ENCODE measurements around the gene H3-3A.

Gene H3-3A

GRCh38 chr1:226054519-226055327 is 7.8 kb upstream of the H3-3A start:
- no peak for DNase-seq (ENCODE audit: low read depth in 2 of 2)

- DNase-seq (ENCODE audit: low read depth in 2 of 2) = no peak
Measured at GRCh38 chr1:226059709-226060108, 2.8 kb upstream of the H3-3A start.

- DNase-seq (ENCODE audit: low read depth in 2 of 2) = no peak
Measured at GRCh38 chr1:226060427-226060826, 2.1 kb upstream of the H3-3A start.

DNA sequence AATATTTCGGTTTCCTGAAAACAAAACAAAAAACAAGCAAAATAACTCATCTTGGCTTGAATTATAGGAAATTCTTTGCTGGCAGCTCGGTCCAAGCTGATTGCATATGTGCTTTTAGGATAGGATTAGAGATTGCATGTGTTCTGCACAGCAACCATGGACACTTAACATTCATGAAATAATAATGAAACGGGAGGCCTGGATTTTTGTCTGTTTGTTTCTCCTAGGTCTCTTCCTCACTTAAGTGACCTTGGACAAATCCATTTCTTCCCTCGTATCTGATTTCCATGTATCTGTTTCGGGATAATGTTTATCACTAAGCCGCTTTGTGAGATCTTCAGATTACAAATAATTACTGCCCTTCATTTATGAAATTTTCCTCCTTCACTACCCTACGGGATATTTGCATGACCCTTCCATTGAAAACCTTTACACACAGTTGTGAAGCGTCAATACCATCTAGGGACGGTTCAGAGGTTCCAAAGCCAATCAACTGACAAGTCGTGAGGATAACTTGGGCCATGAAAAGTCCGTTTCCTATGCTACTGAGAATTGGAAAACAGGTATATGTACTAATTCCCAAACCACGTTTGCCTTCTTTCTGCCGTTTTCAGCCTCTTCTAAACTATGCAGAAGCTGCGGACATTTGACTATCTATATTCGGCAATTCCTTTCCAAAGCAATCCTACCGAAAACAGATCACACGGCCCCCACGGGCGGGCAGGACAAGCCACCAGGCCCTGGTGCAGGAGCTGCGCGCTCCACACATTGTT is 1.3 kb upstream of the H3-3A start:
- DNase-seq (ENCODE audit: low read depth in 2 of 2) = no peak

DNA sequence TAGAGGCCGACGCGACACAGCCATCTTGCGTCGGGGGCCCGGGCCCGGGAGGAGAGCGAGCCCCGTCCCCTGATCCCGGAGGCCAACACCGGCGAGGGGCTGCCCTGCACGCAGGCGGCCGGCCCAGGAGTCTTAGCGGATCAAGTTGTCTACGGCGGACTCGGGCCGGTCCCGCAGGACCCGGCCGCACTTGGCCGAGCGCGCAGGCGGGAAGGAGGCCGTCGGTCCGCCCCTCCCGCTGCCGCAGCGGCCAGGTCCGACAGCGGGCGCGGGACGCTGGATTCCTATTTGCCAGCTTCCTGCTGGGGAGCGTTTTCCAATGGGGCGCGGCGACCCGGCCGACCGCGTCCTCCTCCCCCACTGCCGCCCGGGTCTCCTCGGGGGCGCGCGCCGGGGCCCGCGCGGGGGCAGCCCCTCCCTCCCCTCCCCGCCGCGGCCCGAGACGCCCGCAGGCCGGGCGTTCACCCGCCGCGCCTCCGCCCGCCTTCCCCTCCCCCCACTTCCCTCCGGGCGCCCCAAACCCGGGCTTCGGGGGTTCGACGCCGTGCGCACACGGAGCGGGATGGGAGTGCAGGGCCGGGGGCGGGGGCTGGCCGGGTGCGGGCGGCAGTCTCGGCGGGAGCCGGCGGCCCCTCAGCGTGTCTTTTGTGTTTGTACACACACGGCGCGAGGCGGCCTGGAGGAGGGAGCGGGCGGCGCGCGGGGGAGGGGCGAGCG is 517 bp upstream of the H3-3A start:
- DNase-seq (ENCODE audit: low read depth in 2 of 2) = peak; percentile 6 to 25

DNA sequence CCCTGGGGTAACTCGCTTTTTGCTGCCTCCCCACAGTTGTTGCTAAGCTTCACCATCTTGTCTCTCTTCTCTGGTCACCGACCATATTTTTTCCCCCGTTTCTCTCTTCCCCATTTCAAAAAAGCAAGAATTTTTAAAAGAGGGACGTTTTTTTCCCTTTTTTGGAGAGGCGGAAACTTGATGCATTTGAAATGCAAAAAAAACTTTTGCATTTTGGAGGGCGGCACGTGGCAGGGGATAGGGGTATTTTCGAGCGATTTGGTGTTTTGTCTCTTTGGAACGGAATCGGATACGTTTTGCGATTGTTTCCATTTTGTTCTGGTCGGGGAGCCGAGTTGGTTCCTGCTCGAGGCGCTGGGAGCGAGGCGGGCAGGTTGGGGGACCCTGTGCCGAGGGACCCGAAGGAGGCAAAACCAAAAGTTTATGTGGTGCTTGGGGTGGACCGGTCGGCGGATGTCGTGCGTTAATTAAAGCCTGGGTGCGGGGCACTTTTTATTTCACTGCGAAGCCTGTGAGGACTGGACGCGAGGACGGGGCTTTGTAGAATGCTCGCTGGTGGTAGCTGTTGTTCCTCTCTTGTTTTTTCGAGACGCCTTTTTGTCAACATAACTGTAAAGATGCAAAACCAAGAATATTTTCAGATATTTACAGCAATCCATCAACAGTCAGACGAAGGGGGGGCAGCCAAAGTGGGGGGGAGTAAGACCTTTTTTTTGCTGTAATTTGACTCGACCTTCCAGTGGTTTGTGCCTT is 884 bp downstream of the H3-3A start:
- DNase-seq (ENCODE audit: low read depth in 2 of 2) = peak; percentile 10 to 15

- no peak for DNase-seq (ENCODE audit: low read depth in 2 of 2)
Measured at GRCh38 chr1:226063977-226064815, 1.7 kb downstream of the H3-3A start.

DNA sequence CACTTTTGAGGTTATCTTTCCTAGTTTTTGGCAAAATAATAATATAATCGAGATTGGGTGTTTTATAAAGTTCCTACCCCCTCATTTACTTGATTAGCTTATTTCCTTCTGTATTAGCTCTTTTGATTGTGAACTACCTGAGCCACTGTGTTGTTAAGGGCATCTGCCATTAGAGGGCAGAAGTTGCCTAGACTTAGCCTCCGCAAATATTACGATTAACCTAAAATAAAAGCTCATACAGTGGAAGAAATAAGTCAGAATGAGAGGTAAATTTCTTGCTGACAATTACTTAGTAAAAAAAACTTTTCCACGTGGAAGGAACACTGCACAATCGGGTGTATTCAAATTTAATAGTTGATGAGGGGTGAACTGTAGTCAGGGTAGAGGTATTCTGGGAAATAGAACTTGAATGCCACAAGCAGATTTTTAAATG is 2.3 kb downstream of the H3-3A start:
- DNase-seq (ENCODE audit: low read depth in 2 of 2) = no peak

- no peak for DNase-seq (ENCODE audit: low read depth in 2 of 2)
Measured at GRCh38 chr1:226066415-226067078, 4.0 kb downstream of the H3-3A start.

DNA sequence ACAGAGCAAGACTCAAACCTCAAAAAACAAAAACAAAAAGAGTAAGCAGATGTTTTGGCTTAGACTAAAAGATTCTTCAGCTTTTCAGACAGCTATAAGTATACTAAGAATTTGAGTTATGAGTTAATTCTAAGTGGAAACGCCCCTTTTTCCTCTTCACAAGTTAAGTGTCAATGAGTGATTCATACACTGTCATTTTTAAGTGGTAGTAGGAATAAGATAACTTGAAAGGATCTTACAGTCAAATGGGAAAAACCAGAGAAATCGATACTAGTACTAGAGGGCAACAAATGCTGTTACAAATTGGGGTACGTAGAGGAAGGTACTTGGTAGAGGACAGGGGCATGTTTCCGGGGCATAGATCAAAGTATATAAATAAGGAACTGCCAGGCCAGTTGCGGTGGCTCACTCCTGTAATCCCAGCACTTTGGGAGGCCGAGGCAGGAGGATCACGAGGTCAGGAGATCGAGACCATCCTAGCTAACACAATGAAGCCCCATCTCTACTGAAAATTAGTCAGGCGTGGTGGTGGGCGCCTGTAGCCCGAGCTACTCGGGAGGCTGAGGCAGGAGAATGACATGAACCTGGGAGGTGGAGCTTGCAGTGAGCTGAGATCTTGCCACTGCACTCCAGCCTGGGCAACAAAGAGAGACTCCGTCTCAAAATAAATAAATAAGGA is 7.4 kb downstream of the H3-3A start:
- DNase-seq (ENCODE audit: low read depth in 2 of 2) = no peak

DNA sequence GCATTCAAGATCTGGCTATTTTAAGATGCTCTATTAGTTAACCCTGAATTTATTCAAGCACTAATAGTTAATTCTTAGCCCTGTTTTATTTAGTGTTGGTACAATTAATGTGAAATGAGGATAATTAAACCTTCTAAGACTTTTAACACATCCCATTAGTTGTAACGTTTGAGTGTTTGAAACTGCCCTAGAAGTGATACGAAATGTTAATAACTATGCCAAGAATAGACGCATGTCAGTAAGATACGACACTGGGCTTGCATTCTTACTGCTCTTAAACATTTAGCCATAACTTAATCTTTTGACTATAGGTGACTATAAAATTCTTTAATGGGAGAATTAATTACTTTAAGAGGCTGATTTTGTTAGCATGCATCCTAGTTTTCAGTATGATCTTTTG is 9.8 kb downstream of the H3-3A start:
- DNase-seq (ENCODE audit: low read depth in 2 of 2) = no peak

- DNase-seq (ENCODE audit: low read depth in 2 of 2) = no peak
Measured at GRCh38 chr1:226073184-226073950, 10.9 kb downstream of the H3-3A start.

GRCh38 chr1:226074046-226074445 is 11.5 kb downstream of the H3-3A start:
- DNase-seq (ENCODE audit: low read depth in 2 of 2) = no peak

DNA sequence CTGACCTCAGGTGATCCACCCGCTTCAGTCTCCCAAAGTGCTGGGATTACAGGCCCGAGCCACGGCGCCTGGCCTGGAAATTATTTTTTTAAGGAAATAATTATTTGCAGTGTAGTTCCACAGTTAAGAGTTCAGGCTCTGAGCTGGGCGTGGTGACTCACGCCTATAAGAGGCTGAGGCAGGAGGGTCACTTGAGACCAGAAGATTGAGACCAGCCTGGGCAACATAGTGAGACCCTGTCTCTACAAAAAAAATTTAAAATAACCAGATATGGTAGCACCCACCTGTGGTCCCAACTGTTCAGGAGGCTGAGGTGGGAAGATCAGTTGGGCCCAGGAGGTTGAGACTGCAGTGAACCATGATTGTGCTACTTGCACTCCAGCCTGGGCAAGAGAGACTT is 13.9 kb downstream of the H3-3A start:
- no peak for DNase-seq (ENCODE audit: low read depth in 2 of 2)

GRCh38 chr1:226078374-226078773 is 15.9 kb downstream of the H3-3A start:
- DNase-seq (ENCODE audit: low read depth in 2 of 2) = no peak

DNA sequence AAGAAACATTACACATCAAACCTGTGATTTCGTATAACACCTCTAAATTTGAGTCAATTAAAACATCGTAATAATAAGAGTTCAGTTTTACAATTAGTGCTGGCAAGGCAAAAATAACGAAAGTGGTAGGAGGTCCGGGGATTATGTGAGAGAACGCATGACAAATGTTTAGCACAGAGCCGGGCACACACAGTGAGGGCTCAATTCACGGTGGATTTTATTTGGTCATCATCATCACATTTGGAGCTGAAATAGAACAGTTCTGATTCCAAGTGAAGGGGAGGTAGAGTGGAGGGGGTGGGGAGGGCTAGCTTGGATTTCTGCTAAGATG is 20.0 kb downstream of the H3-3A start:
- DNase-seq (ENCODE audit: low read depth in 2 of 2) = no peak

GRCh38 chr1:226082959-226083301 is 20.4 kb downstream of the H3-3A start:
- no peak for DNase-seq (ENCODE audit: low read depth in 2 of 2)

DNA sequence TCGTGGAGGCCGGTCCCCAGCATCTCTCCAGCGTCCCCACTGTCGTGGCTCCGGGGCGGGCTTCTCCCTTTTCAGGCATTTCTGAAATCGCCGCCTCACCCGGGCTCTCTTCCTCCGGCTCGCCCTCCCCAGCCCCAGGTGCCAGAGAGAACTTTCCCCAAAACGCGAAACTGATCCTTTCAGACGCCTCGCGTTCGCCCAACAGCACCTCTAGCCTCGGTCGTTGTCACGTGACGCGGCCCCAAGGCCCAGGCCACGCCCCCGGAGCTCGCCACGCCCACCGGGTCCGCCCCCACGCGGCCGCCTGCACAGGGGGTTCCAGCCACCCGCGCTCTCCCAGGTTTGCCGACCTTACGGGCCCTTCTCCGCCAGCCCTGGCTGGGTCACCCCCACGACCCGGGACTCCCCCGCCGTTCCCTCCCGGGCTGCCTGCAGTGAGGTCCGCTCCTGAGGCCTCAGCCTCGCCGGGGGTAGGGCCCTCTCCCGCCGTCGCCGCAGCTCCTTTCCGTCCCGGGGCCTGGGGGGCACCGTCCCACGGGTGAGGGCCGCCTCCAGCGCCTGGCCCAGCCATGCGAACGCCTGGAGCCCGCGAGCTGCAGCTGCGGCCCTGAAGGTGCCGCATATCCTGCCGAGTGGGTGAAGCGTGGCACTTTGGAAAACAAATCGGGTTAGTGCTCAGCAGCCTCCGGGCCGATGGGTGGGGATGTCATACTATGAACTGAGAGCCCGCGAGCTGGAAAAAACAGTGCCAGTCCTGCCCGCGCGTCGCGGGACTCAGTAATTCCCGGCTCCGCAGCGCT is 21.0 kb downstream of the H3-3A start:
- peak; percentile 88 to 95 for DNase-seq (ENCODE audit: low read depth in 2 of 2)

Measured in stimulated activated CD8-positive, alpha-beta memory T cell treated with anti-CD3 and anti-CD28 coated beads, Interleukin-7, amount 100 ng/mL, for 1 hour (primary cell).